Hematopoietic multipotent progenitor cell treated with erythropoietin and hydrocortisone succinate and interleukin-3 and kit ligand, for 4 days (in vitro differentiated cells): ENCODE measurements around the gene RAPGEF5.
A peak's percentile ranks its signal among the peaks of the same experiment; 100 is the strongest.

ENCODE experiments used
- DNase-seq: peaks from one replicate; pipeline ENCODE4 v3.0.0-alpha.2; 2015

RAPGEF5 gene

DNA sequence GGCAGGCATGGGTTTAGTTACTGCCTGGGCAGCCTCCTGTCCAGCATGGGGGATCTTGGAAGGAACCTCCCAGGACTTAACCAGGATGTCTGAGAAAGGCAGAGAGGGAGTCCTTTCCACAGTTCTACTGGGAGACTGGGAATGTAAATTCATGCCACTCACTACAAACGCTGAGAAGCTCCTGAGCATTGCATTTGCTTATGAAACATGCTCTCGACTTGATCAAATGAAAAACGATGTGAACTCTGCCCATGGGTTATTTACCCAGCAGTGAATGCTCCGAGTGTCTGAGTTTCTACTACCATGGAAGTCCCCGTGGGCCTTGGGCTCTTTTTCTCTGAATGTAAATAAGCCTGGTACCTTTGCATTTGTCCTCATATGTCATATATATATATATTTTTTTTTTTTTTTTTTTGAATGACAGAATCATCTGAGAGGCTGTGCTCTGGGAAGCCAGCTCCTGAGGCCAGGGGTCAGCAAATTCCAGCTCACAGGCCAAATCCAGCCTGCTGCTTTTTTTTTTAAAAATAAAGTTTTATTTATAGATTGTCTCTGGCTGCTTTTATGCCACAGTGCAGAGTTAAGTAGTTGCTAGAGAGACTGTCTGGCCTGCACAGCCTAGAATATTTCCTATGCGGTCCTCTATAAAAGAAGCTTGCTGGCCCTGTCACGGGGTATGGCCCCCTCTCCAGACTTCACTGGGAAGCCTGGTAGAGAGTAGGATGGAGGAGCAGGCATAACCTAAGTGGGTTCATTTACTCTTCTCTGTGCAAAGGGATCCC lies 21.4 kb upstream of the RAPGEF5 start:
- DNase-seq, result no peak

DNA sequence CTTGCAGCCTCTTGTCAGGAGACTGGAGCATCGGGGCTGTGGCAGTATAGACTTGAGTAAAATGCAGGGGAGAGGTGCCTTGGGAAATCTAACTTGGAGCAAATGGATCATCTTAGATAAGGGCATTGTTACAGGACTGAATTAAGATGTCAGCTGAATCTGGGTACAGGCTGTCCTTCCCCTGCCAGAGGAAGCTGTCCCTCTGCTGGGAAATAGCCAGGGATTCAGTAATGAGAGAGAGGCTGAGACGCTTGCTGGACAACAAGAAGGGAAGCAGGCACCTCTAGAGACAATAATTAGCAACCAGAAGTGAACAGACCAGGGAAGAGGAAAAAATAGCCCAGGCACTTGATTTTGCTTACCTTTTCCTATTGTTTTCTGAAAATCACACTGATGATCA lies 20.7 kb upstream of the RAPGEF5 start:
- no peak for DNase-seq

- DNase-seq, result no peak
Measured at GRCh38 chr7:22375359-22376048, 18.6 kb upstream of the RAPGEF5 start.

GRCh38 chr7:22373911-22374310 lies 17.0 kb upstream of the RAPGEF5 start:
- no peak for DNase-seq

- DNase-seq, result no peak
Measured at GRCh38 chr7:22373388-22373787, 16.4 kb upstream of the RAPGEF5 start.

DNA sequence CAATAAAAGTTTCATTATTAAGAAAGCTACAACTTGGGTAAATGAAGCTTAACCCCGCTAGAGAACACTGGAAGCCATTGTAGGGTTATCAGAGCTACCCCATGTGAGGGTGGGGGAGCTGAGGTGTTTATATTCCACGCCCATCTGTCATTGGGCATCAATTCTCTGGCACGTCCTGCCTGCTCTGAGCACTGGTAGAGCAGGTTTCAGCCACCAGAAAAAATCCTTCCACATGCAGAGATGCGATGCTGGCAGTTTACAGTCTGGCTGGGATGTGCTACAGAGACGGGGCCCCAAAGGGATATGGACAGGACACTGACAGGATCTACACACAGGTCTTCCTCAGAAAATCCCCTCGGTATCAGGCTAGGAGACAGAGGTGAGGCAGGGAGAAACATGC lies 15.9 kb upstream of the RAPGEF5 start:
- DNase-seq, result no peak

- no peak for DNase-seq
Measured at GRCh38 chr7:22371878-22372277, 14.9 kb upstream of the RAPGEF5 start.

DNA sequence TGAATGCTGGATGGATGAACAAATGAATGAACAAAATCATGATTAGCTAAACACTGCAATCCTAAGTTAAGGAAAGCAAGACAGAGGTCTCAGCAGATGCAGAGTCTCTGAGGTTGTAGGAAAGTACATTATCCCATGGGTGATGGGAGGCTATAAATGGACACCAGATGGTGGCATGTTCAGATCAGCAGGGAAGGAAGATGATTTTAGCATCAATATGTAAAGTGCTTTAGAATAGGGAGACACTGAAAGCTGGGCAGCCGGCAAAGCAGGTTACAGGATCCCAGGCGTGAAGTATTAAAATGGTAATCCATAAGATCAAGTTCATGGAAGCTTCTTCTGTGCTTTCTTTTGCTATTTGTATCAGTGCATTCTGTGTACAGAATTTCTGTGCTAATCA lies 7.9 kb upstream of the RAPGEF5 start:
- no peak for DNase-seq

DNA sequence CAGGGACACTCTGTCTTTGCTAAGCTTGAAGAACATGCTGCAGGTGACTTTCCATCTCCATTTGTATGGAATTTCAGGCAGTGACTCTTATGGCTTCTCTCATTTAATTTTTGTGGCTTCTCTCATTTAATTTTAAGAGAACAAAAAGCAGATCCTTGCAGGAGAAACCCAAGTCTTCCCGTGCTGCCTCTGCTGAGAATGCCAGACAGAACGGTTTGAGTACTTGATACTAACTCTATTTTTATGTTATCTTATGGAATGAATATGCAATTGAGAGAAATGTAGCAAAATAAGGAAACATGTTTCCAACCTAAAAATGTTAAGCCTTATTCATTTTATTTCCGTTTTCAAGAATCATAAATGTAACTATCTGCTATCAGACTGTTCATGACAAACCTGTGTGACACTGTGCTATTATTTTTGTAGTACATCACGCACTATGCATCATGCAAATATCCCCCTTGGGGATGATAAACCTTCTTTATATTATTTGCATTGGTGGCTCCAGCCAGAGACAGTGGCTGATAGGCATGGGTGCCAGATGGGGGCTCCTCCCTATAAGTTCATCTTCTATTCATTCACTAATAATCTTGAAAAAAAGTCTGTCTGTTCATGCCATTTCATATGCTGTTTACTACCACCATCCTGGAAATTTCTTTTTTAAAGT lies 6.9 kb upstream of the RAPGEF5 start:
- no peak for DNase-seq

GRCh38 chr7:22361795-22362194 lies 4.8 kb upstream of the RAPGEF5 start:
- DNase-seq, result no peak

DNA sequence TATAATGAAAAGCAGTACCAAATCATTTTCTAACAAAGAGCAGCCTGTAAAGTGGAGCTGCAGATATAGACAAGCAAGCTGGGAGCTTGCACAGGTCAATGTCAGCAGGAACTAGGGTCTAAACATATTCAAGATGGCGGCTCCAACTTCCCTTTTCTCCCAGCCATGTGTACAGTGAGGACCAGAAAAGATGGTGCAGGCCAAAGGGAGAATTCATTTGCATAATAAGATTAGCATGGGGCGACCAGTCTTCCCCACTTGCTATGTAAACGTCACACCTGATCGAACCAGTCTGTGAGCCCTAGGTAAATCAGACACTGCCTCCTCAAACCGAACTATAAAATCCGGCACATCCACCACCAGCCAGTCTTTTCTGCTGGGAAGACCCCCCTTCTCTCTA lies 4.4 kb upstream of the RAPGEF5 start:
- DNase-seq, result no peak

- no peak for DNase-seq
Measured at GRCh38 chr7:22358820-22359697, 2.1 kb upstream of the RAPGEF5 start.

GRCh38 chr7:22357311-22358175 lies 589 bp upstream of the RAPGEF5 start:
- no peak for DNase-seq

- peak; percentile 35 for DNase-seq
Measured at GRCh38 chr7:22356010-22356691, 803 bp downstream of the RAPGEF5 start.

GRCh38 chr7:22355620-22356009 lies 1.3 kb downstream of the RAPGEF5 start:
- DNase-seq, result no peak

- DNase-seq, result no peak
Measured at GRCh38 chr7:22354462-22354861, 2.5 kb downstream of the RAPGEF5 start.

DNA sequence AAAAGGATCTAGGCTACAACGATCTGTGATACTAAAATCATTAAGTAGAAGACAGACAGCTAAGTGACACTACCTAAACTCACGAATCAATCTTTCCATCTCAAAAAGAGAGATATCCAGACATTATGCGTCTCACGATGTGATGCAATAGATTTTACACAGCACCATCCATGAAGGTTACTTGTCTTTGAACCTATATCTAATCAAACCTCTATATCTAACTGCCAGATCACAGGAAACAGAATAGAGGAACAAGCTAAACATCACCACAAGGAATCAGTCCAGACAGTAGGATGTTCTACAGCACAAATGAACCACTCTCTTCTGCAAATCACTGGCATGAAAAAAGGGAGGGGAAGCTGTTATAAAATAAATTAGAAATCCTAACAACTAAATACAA lies 4.1 kb downstream of the RAPGEF5 start:
- DNase-seq, result peak; percentile 57

DNA sequence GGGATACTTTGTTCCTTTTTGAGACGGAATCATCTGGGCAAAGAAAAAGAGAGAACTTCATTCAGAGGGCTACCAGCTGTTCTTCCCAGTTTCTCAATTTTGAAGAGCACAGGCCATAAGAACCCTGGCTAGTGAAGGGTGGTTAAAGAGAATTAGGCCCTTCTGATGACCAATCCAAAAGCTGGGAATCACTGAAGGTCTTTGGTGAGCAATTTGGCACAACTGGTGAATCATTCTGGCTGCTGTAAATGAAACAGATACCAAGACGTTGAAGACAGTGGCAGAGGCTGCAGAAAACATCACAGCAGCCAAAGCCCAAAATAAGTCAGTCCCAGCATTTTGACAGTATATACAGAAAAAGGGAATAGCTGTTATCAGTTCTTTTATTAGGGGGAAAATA lies 5.1 kb downstream of the RAPGEF5 start:
- DNase-seq, result no peak

DNA sequence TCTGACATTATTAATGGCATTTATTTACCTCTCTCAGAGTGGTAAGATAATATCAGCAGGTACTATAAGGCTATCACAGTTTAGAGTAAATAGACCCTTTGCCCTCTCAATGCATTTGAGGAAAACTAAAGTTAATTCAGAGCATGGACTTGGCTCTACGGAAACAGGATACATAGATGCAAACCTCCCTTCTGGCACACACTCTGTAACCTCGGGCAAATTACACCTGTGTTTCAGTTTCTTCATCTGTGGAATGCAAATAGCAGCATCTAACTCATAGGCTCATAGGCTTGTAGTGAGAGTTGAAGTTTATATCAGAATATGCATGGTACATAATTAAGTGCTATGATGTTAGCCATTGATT lies 5.6 kb downstream of the RAPGEF5 start:
- no peak for DNase-seq

DNA sequence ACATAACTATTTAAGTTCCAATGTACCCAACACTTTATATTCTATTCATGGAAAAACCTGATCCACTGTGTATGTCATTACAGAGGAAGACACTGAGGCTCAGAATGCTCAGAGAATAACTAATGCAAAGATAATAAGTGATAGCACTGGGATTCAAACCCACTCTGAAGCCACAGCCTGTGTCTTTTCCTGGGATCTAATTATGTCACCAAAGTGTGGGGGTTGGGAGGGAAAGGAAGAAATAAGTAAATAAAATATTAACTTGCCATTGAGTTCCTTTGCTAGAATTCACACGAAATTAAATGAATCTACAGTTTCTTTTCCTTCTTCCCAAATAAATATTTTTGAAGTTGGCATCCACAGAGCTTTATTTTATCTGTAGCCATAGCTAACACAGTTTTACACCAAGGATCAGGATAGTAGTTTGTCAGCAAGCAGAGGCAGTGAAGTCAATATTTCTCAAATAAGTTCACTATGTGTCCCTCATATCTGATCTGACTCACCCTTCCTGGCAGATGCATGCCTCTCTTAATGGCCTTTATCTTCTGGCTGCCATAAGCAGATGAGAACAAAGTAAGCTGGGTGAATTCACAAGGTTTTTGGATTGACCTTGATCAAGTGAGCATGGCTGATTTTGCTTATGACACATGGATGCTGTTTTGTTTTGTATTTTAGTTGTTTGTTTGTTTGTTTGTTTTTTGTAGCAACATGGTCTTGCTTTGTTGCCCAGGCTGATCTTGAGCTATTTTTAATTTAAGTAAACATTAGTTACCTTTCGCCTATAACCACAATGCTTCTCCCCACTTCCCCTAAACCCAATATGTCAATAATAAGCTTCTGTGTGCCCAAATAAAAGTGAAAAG lies 6.3 kb downstream of the RAPGEF5 start:
- peak; percentile 92 for DNase-seq

- DNase-seq, result no peak
Measured at GRCh38 chr7:22348379-22348778, 8.6 kb downstream of the RAPGEF5 start.
